ENCODE measurements around the gene DYRK3. TPM values are rescaled to one million over a fixed set of nuclear protein-coding genes. Genes with fewer than 3 reads are reported as not detected.

Gene DYRK3
- total RNA-seq (2012; rRNA removed): 21.6 and 38.0 TPM in 2 replicates

GRCh38 chr1:206635080-206635977 lies at the start of gene DYRK3:
DYRK3 (plus strand) TSS chr1:206635536; CDS start chr1:206635704, 168 bp downstream.
- H3K4me2 ChIP-seq (ENCODE audit: low read length): peak within 1 kb of the TSS; percentile 95
- peaks cover 5% of the 10 kb centered on the region for H3K36me3 ChIP-seq (ENCODE audit: insufficient read depth, low read length)
- H3K27me3 ChIP-seq (ENCODE audit: control insufficient read depth, insufficient read depth, low read length): no peaks in the 10 kb centered on the region
- peaks cover 41% of the 10 kb centered on the region for H3K4me1 ChIP-seq (ENCODE audit: control insufficient read depth, insufficient read depth, low read length)
- peak within 1 kb of the TSS; percentile 98 for H3K4me3 ChIP-seq (ENCODE audit: low read length)
- H3K9me3 ChIP-seq (replicated peaks; ENCODE audit: low read length): no peaks in the 10 kb centered on the region
- H3K9ac ChIP-seq (ENCODE audit: low read depth, low read length): peak within 1 kb of the TSS; percentile 88

- Histone ChIP-seq H3K9ac (ENCODE audit: low read depth, low read length) (no peak overlapping the region), H3K9me3 (replicated peaks; ENCODE audit: low read length) (no peaks in the 10 kb centered on the region), H3K4me1 (ENCODE audit: control insufficient read depth, insufficient read depth, low read length) (peaks cover 44% of the 10 kb centered on the region), H3K4me3 (ENCODE audit: low read length) (no peak overlapping the region), H3K27me3 (ENCODE audit: control insufficient read depth, insufficient read depth, low read length) (peaks cover 5% of the 10 kb centered on the region), H3K36me3 (ENCODE audit: insufficient read depth, low read length) (peaks cover 3% of the 10 kb centered on the region), H3K4me2 (ENCODE audit: low read length) (no peak overlapping the region)
Measured at GRCh38 chr1:206586501-206587445, 48.6 kb upstream of the DYRK3 start.

GRCh38 chr1:206587904-206588303 lies 47.4 kb upstream of the DYRK3 start:
- no peak overlapping the region for H3K9ac ChIP-seq (ENCODE audit: low read depth, low read length)
- no peaks in the 10 kb centered on the region for H3K9me3 ChIP-seq (replicated peaks; ENCODE audit: low read length)
- H3K4me1 ChIP-seq (ENCODE audit: control insufficient read depth, insufficient read depth, low read length): peaks cover 50% of the 10 kb centered on the region
- peaks cover 11% of the 10 kb centered on the region for H3K36me3 ChIP-seq (ENCODE audit: insufficient read depth, low read length)
- H3K27me3 ChIP-seq (ENCODE audit: control insufficient read depth, insufficient read depth, low read length): peaks cover 1% of the 10 kb centered on the region
- no peak overlapping the region for H3K4me3 ChIP-seq (ENCODE audit: low read length)
- no peak overlapping the region for H3K4me2 ChIP-seq (ENCODE audit: low read length)

GRCh38 chr1:206588492-206588891 lies 46.8 kb upstream of the DYRK3 start:
- Histone ChIP-seq H3K4me3 (ENCODE audit: low read length) (no peak overlapping the region), H3K36me3 (ENCODE audit: insufficient read depth, low read length) (peaks cover 16% of the 10 kb centered on the region), H3K27me3 (ENCODE audit: control insufficient read depth, insufficient read depth, low read length) (no peaks in the 10 kb centered on the region), H3K4me2 (ENCODE audit: low read length) (peak overlapping the region; percentile 45), H3K9ac (ENCODE audit: low read depth, low read length) (peak overlapping the region; percentile 37), H3K9me3 (replicated peaks; ENCODE audit: low read length) (no peaks in the 10 kb centered on the region), H3K4me1 (ENCODE audit: control insufficient read depth, insufficient read depth, low read length) (peaks cover 50% of the 10 kb centered on the region)

GRCh38 chr1:206589206-206589605 lies 46.1 kb upstream of the DYRK3 start:
- peak overlapping the region; percentile 37 for H3K9ac ChIP-seq (ENCODE audit: low read depth, low read length)
- H3K4me3 ChIP-seq (ENCODE audit: low read length): no peak overlapping the region
- H3K4me1 ChIP-seq (ENCODE audit: control insufficient read depth, insufficient read depth, low read length): peaks cover 50% of the 10 kb centered on the region
- peak overlapping the region; percentile 42 for H3K4me2 ChIP-seq (ENCODE audit: low read length)
- no peaks in the 10 kb centered on the region for H3K9me3 ChIP-seq (replicated peaks; ENCODE audit: low read length)
- H3K36me3 ChIP-seq (ENCODE audit: insufficient read depth, low read length): peaks cover 18% of the 10 kb centered on the region
- no peaks in the 10 kb centered on the region for H3K27me3 ChIP-seq (ENCODE audit: control insufficient read depth, insufficient read depth, low read length)

- Histone ChIP-seq H3K36me3 (ENCODE audit: insufficient read depth, low read length) (peaks cover 24% of the 10 kb centered on the region), H3K27me3 (ENCODE audit: control insufficient read depth, insufficient read depth, low read length) (no peaks in the 10 kb centered on the region), H3K9ac (ENCODE audit: low read depth, low read length) (peak overlapping the region; percentile 2), H3K4me2 (ENCODE audit: low read length) (peak overlapping the region; percentile 5), H3K9me3 (replicated peaks; ENCODE audit: low read length) (no peaks in the 10 kb centered on the region), H3K4me3 (ENCODE audit: low read length) (no peak overlapping the region), H3K4me1 (ENCODE audit: control insufficient read depth, insufficient read depth, low read length) (peaks cover 50% of the 10 kb centered on the region)
Measured at GRCh38 chr1:206590025-206590758, 45.1 kb upstream of the DYRK3 start.

DNA sequence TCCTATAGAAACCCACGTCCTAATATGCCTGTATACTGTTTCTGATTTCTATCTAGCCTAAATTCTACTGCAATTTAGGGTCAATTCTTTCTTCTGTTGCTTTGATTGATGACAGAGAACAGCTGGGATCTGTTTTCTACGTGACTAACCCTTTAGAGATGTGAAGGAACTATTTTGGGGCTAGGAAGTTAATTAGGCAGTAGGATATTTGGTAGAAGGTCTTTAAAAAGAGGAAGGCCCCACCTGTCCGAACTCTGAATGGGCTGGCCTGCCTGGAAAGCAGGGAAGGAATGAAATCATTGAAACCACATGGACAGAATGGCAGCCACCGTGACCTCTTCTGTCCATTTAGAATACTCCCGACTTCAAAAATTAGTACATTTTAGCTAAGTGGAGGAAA lies 44.1 kb upstream of the DYRK3 start:
- no peaks in the 10 kb centered on the region for H3K9me3 ChIP-seq (replicated peaks; ENCODE audit: low read length)
- peak overlapping the region; percentile 3 for H3K4me2 ChIP-seq (ENCODE audit: low read length)
- H3K27me3 ChIP-seq (ENCODE audit: control insufficient read depth, insufficient read depth, low read length): no peaks in the 10 kb centered on the region
- no peak overlapping the region for H3K4me3 ChIP-seq (ENCODE audit: low read length)
- H3K36me3 ChIP-seq (ENCODE audit: insufficient read depth, low read length): peaks cover 30% of the 10 kb centered on the region
- no peak overlapping the region for H3K9ac ChIP-seq (ENCODE audit: low read depth, low read length)
- peaks cover 47% of the 10 kb centered on the region for H3K4me1 ChIP-seq (ENCODE audit: control insufficient read depth, insufficient read depth, low read length)

GRCh38 chr1:206591696-206592095 lies 43.6 kb upstream of the DYRK3 start:
- peaks cover 43% of the 10 kb centered on the region for H3K4me1 ChIP-seq (ENCODE audit: control insufficient read depth, insufficient read depth, low read length)
- peaks cover 32% of the 10 kb centered on the region for H3K36me3 ChIP-seq (ENCODE audit: insufficient read depth, low read length)

GRCh38 chr1:206593351-206593925 lies 41.9 kb upstream of the DYRK3 start:
- no peak overlapping the region for H3K4me2 ChIP-seq (ENCODE audit: low read length)
- no peaks in the 10 kb centered on the region for H3K27me3 ChIP-seq (ENCODE audit: control insufficient read depth, insufficient read depth, low read length)
- H3K9me3 ChIP-seq (replicated peaks; ENCODE audit: low read length): no peaks in the 10 kb centered on the region
- H3K4me3 ChIP-seq (ENCODE audit: low read length): no peak overlapping the region
- peaks cover 38% of the 10 kb centered on the region for H3K4me1 ChIP-seq (ENCODE audit: control insufficient read depth, insufficient read depth, low read length)
- H3K9ac ChIP-seq (ENCODE audit: low read depth, low read length): no peak overlapping the region
- H3K36me3 ChIP-seq (ENCODE audit: insufficient read depth, low read length): peaks cover 40% of the 10 kb centered on the region

More at GRCh38 chr1:206591696-206592095, 43.6 kb upstream of the DYRK3 start:
- no peaks in the 10 kb centered on the region for H3K9me3 ChIP-seq (replicated peaks; ENCODE audit: low read length)
- H3K4me3 ChIP-seq (ENCODE audit: low read length): no peak overlapping the region
- H3K4me2 ChIP-seq (ENCODE audit: low read length): no peak overlapping the region
- H3K9ac ChIP-seq (ENCODE audit: low read depth, low read length): no peak overlapping the region
- no peaks in the 10 kb centered on the region for H3K27me3 ChIP-seq (ENCODE audit: control insufficient read depth, insufficient read depth, low read length)

DNA sequence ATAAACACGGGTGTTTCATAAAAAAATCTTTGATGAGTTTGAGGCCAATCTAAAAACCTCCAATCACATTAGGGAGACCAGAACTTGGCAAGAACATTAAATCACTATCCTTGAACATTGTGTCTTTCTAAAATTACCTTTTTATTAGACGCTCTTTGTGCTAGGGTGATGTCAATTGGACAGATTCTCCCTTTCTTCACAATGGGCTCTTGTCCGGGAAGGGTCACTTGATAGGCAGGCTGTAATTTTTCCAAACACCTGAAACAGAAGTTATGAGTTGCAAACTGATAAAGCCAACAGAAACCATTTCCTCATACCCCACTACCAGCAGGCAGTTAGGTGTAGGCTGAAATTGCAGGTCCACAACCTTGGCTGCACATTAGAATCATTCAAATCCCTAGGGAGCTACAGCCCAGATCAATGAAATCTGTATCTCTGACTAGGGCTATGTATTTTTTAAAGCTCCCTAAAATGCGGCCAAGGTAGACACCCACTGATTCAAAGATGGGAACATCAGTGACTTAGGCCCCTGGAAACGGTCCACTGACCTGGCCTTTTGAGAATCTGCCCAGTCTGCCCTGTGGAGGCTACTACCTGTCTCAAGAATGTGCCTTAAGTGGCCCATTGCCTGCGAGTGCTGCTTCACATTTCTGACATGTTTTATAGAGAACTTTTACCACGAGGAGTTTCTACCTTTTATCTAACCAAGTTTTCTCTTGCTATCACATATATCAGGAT lies 39.6 kb upstream of the DYRK3 start:
- no peaks in the 10 kb centered on the region for H3K27me3 ChIP-seq (ENCODE audit: control insufficient read depth, insufficient read depth, low read length)
- peaks cover 60% of the 10 kb centered on the region for H3K36me3 ChIP-seq (ENCODE audit: insufficient read depth, low read length)
- H3K4me3 ChIP-seq (ENCODE audit: low read length): no peak overlapping the region
- H3K9ac ChIP-seq (ENCODE audit: low read depth, low read length): no peak overlapping the region
- H3K4me2 ChIP-seq (ENCODE audit: low read length): no peak overlapping the region
- H3K9me3 ChIP-seq (replicated peaks; ENCODE audit: low read length): no peaks in the 10 kb centered on the region
- H3K4me1 ChIP-seq (ENCODE audit: control insufficient read depth, insufficient read depth, low read length): peaks cover 16% of the 10 kb centered on the region

All from skeletal muscle satellite cell (primary cell).